Aorta (tissue), 5 donors: ENCODE results near the gene ENOX1. TPM values are rescaled to one million over a fixed set of nuclear protein-coding genes. Genes with fewer than 3 reads are reported as not detected.

ENCODE experiments used
- ATAC-seq: fragments of 200-7000 bp; cut with Tn5 transposase; one replicate; pipeline ENCODE4 v1.9.1; 2022; ENCODE audit warnings: moderate library complexity; ENCODE audit not compliant: low FRiP score
- DNase-seq, 2 donors: peaks; one replicate each; pipeline ENCODE4 v3.0.0-alpha.2; 2020
- H3K27ac ChIP-seq, 2 donors: one replicate each; pipeline ENCODE4 v1.5.1; 2013; ENCODE audit warnings: low read length in 2 of 2, mild to moderate bottlenecking in 2 of 2, moderate library complexity in 2 of 2, control low read depth in 1 of 2, inconsistent platforms in 1 of 2, low read depth in 1 of 2
- H3K27me3 ChIP-seq, 2 donors: one replicate each; pipeline ENCODE4 v1.6.1; 2013; ENCODE audit warnings: control low read depth in 1 of 2, low read length in 1 of 2, mild to moderate bottlenecking in 1 of 2, moderate library complexity in 1 of 2; ENCODE audit not compliant: insufficient read depth in 2 of 2, control insufficient read depth in 1 of 2
- H3K36me3 ChIP-seq, 2 donors: one replicate each; pipeline ENCODE4 v1.6.1; 2013; ENCODE audit warnings: control low read depth in 1 of 2, low read length in 1 of 2, mild to moderate bottlenecking in 1 of 2; ENCODE audit not compliant: insufficient read depth in 2 of 2, control insufficient read depth in 1 of 2
- H3K4me1 ChIP-seq, 2 donors: one replicate each; pipeline ENCODE4 v1.6.1; 2013; ENCODE audit warnings: low read length in 2 of 2, control low read depth in 1 of 2, mild to moderate bottlenecking in 1 of 2, moderate library complexity in 1 of 2; ENCODE audit not compliant: insufficient read depth in 2 of 2, control insufficient read depth in 1 of 2
- H3K4me3 ChIP-seq, 2 donors: one replicate each; pipeline ENCODE4 v1.5.1; 2013; ENCODE audit warnings: low read length in 2 of 2, control low read depth in 1 of 2, mild to moderate bottlenecking in 1 of 2
- H3K9me3 ChIP-seq: one replicate; pipeline ENCODE4 v1.6.1; 2013; ENCODE audit warnings: mild to moderate bottlenecking, low read length; ENCODE audit not compliant: control insufficient read depth
- WGBS, 2 donors: extraction: QIAGEN DNeasy Blood & Tissue Kit; methylation state at CpG; one replicate each; pipeline ENCODE4 v1.1.7; 2013; 5-methylcytosine and 5-hydroxymethylcytosine counted together
- intact Hi-C, 2 donors: fragments of 100-400 bp; cut with DNase I; formaldehyde crosslinking; loops; one replicate each; pipeline versions ENCODE4 v1.14.2 to v1.15.0; 2022
- polyA plus RNA-seq, 2 donors: library from polyadenylated mRNA; stranded (reverse); fragments of 200-250 nt; gene quantifications; one replicate each; pipeline ENCODE4 v1.2.3, GENCODE V29; 2013
- total RNA-seq, 2 donors: library from RNA; stranded (reverse); fragmentation: NEBNext Ultra II Directional; extraction: Animal tissue kit (Norgen Biotek cat#: 25700); gene quantifications; one replicate each; pipeline ENCODE4 v1.2.1, GENCODE V29; 2021
- donor health status: healthy with polysubstance abuse.
- donor health status: Bipolar disorder and iron deficiency.
- donor health status: DM: no; HTN: no; CAD: no.
- donor health status: DM: no; HTN: no; CAD: no.
- donor health status: DM: yes; HTN: yes; CAD: no.

Gene ENOX1
- total and polyA plus RNA-seq, 4 donors = 0.15 to 2.2 (median 1.4) TPM; not detected in 1

DNA sequence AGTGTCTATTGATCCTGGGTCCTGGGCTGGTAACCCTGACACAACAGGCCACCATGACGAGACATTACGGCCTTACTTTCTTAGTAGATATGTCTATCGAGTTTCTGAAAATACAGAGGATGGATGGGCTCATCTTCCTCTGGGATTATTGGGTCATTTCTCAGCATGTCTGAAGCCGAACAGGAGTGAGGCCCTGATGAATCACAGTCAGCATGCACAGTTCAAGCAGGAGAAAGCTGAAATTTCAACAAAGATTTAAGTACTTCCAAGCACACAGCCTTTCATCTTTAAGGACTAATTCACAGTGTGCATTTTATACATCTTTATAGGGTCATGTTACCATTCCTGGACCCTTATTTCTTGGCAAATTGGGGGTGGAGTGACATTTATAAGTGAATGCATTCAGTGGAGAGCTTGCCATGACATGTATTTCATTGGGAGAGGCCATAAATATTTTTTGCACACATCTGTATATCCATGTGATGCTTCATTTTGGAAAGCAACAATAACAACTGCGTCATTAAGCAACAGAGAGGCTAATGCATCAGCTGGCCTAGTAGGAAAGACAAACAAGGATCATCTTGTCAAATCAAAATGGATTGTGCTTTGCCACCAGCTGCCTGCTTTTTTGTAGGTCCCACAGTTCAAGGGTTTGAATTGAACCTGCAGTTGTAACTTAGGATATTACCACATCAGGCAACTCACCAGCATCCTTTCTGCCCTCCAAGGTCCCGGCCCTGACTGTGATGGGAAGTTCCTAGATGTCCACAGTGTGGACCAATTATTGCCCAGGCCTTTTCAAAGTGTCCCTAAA, 619.9 kb downstream of the ENOX1 start:
- H3K4me3 ChIP-seq = no peak overlapping the region
- no peak overlapping the region for H3K27ac ChIP-seq
- H3K36me3 ChIP-seq = no peaks in the 10 kb centered on the region
- H3K9me3 ChIP-seq = peaks cover 1% of the 10 kb centered on the region
- no peaks in the 10 kb centered on the region for H3K27me3 ChIP-seq
- no peak for DNase-seq
- H3K4me1 ChIP-seq = no peaks in the 10 kb centered on the region
- intact Hi-C loops = no loop called here
- WGBS, 2 donors = 88 to 89% methylated on average over 6 of the region's 6 CpGs
- ATAC-seq = no peak

Other genes with a start within 250 kb of the ENOX1 start
- 1 to 10 TPM; 6.4 to 8.6 TPM for gene CCDC122, start 92.8 kb upstream of the ENOX1 start, total RNA-seq
- gene CCDC122, start 92.8 kb upstream of the ENOX1 start, polyA plus RNA-seq = 1 to 10 TPM; 3.1 to 3.4 TPM
- 1 to 10 TPM; 8.2 to 9.4 TPM for gene LACC1, start 92.9 kb upstream of the ENOX1 start, total RNA-seq
- 10 to 100 TPM in 1 of 2 donors, 1 to 10 TPM in 1; 5.3 to 12.3 TPM for gene LACC1, start 92.9 kb upstream of the ENOX1 start, polyA plus RNA-seq